ENCODE data around the gene BIN1. TPM values are rescaled to one million over a fixed set of nuclear protein-coding genes. Genes with fewer than 3 reads are reported as not detected.

Gene BIN1
- total RNA-seq, 2 donors from 2014 or later, result 24.4 to 43.5 TPM

DNA sequence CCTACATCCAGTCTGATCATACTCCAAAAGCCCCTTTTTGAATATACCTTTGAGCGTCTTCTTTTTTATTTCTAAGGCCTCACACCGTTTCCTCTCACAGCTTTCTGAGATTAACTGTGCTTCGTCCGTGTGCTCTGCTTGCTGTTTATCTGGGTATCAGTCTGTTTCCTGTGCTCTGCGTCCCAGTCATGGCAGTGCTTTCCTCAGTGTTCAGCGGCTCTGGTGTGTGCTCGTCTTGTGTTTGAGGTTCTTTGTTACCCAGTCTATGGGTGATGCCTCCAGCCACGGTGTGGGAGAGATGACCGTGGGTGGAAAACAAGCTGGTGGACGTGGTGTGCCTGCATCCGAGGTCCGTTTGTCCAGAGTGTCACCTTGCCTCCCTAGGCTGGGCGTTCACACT lies 33.6 kb upstream of the BIN1 start:
- no peaks in the 10 kb centered on the region for H3K27me3 ChIP-seq
- no peak for TF ChIP-seq POLR2A (IDR thresholded peaks at IDR 0.05)
- TF ChIP-seq, protein P1, sequence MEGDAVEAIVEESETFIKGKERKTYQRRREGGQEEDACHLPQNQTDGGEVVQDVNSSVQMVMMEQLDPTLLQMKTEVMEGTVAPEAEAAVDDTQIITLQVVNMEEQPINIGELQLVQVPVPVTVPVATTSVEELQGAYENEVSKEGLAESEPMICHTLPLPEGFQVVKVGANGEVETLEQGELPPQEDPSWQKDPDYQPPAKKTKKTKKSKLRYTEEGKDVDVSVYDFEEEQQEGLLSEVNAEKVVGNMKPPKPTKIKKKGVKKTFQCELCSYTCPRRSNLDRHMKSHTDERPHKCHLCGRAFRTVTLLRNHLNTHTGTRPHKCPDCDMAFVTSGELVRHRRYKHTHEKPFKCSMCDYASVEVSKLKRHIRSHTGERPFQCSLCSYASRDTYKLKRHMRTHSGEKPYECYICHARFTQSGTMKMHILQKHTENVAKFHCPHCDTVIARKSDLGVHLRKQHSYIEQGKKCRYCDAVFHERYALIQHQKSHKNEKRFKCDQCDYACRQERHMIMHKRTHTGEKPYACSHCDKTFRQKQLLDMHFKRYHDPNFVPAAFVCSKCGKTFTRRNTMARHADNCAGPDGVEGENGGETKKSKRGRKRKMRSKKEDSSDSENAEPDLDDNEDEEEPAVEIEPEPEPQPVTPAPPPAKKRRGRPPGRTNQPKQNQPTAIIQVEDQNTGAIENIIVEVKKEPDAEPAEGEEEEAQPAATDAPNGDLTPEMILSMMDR (IDR thresholded peaks at IDR 0.05), result no peak
- H3K4me1 ChIP-seq, result no peaks in the 10 kb centered on the region
- intact Hi-C loops (cut with DNase I), result no loop called here
- no peak overlapping the region for H3K4me3 ChIP-seq
- H3K9me3 ChIP-seq, result no peaks in the 10 kb centered on the region
- 54 to 56% methylated on average over 13 of the region's 13 CpGs for WGBS, 2 donors
- no peak for DNase-seq
- no peaks in the 10 kb centered on the region for H3K36me3 ChIP-seq (replicated peaks in 1 of 2; ENCODE audit: insufficient read depth in 1 of 2, low read depth in 2 of 2)
- no peak overlapping the region for H3K27ac ChIP-seq
- no peak for ATAC-seq

DNA sequence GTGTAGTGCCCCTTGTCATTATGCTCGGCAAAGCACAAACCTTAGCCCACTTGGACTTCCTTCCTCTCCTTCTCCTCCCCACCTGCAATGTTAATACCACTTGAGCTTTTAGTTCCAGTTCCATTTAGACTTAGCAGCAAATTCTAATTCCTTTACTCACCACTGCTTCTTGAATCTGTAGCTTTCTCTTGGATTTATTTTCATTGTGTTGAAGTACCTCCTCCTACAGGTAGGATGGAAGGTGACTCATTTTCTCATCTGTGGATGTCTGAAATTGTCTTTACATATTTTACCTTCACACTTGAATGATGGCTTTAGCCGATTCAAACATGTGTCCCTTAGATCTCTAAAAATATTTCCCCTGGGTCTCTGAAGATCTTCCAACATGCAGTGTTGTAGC lies 32.8 kb upstream of the BIN1 start:
- Histone ChIP-seq H3K9me3 (no peaks in the 10 kb centered on the region), H3K4me1 (no peaks in the 10 kb centered on the region), H3K27me3 (no peaks in the 10 kb centered on the region), H3K4me3 (no peak overlapping the region), H3K36me3 (replicated peaks in 1 of 2; ENCODE audit: insufficient read depth in 1 of 2, low read depth in 2 of 2) (no peaks in the 10 kb centered on the region), H3K27ac (no peak overlapping the region)
- intact Hi-C loops (cut with DNase I), result no loop called here
- ATAC-seq (no peak), DNase-seq (no peak)
- TF ChIP-seq, protein P1 (IDR thresholded peaks at IDR 0.05), result no peak
- no peak for TF ChIP-seq POLR2A (IDR thresholded peaks at IDR 0.05)
- 65 to 79% methylated on average over 2 of the region's 2 CpGs for WGBS, 2 donors

DNA sequence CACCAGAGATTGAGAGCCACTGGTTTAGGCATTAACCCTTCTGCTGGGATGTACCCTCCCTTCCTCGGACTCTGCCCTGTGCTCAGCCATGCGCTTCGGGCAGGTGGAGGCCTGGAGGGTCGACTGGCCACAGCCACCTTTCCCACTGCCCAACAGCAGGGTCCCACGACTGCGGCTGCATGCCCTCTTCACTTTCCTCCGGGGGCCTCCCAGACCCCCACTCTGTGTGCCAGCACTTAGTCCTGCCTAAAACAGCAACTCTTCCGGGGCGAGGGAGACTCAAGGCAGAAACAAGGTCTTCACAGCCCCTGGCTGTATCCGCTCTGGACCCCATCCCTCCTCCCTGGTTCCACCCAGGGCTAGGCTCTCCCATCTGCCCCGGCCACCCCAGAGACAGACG lies 31.3 kb upstream of the BIN1 start:
- Histone ChIP-seq H3K4me1 (no peaks in the 10 kb centered on the region), H3K4me3 (no peak overlapping the region), H3K27me3 (no peaks in the 10 kb centered on the region), H3K27ac (no peak overlapping the region), H3K36me3 (replicated peaks in 1 of 2; ENCODE audit: insufficient read depth in 1 of 2, low read depth in 2 of 2) (no peaks in the 10 kb centered on the region), H3K9me3 (no peaks in the 10 kb centered on the region)
- ATAC-seq, result no peak
- no peak for DNase-seq
- no peak for TF ChIP-seq POLR2A (IDR thresholded peaks at IDR 0.05)
- TF ChIP-seq, protein P1 (IDR thresholded peaks at IDR 0.05), result no peak
- 79 to 82% methylated on average over 3 to 12 of the region's 12 CpGs for WGBS, 2 donors
- intact Hi-C loops (cut with DNase I), result no loop called here

DNA sequence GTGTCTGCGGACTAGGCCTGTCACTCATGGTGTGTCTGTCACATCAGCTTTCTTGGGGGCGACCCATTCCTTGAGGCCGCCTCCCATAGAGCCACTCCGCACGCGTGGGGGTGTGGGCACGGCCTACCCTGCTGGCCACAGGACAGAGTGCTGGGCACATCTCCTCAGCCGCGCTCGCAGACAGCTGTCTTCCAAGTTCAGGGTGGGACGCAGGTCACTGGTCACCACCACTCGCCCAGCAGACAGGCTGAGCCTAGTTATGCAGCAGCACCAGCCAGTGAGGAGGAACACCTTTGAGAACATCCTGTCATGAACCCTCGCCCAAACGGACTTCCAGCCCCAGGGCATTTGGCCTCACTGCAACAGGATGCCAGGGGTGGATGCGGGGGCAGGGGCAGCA lies 30.8 kb upstream of the BIN1 start:
- intact Hi-C loops (cut with DNase I), result no loop called here
- H3K27ac ChIP-seq, result no peak overlapping the region
- no peaks in the 10 kb centered on the region for H3K4me1 ChIP-seq
- no peak overlapping the region for H3K4me3 ChIP-seq
- no peaks in the 10 kb centered on the region for H3K27me3 ChIP-seq
- DNase-seq (no peak), ATAC-seq (no peak)
- no peaks in the 10 kb centered on the region for H3K9me3 ChIP-seq
- WGBS, 2 donors, result 85 to 86% methylated on average over 4 to 15 of the region's 15 CpGs
- TF ChIP-seq, protein P1 (IDR thresholded peaks at IDR 0.05), result no peak
- TF ChIP-seq POLR2A (IDR thresholded peaks at IDR 0.05), result no peak
- no peaks in the 10 kb centered on the region for H3K36me3 ChIP-seq (replicated peaks in 1 of 2; ENCODE audit: insufficient read depth in 1 of 2, low read depth in 2 of 2)

DNA sequence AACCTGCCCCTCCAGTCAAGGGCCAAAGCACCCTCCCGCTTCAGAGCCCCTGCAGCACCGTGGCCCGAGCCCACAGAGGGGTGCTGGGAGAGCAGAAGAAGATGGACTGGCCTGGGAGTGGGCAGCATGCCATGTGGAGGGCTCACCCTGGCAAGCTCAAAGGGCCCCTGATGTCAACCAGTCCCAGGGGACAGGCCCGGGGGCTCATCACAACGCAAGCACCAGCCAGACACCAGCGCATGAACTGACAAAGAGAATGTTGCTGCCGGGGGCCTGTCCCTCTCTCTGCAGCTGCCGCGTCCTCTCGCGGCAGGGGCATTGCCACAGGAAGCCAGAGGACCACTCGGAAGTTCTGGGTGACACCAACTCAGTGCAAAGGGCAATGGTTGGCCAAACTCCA lies 30.3 kb upstream of the BIN1 start:
- 87 to 89% methylated on average over 10 to 12 of the region's 12 CpGs for WGBS, 2 donors
- no peak overlapping the region for H3K27ac ChIP-seq

More for the DNA sequence above, 30.3 kb upstream of the BIN1 start:
- DNase-seq, result no peak
- Histone ChIP-seq H3K36me3 (replicated peaks in 1 of 2; ENCODE audit: insufficient read depth in 1 of 2, low read depth in 2 of 2) (no peaks in the 10 kb centered on the region), H3K9me3 (no peaks in the 10 kb centered on the region), H3K4me3 (no peak overlapping the region), H3K27me3 (no peaks in the 10 kb centered on the region), H3K4me1 (no peaks in the 10 kb centered on the region)
- intact Hi-C loops (cut with DNase I), result no loop called here
- ATAC-seq, result no peak
- TF ChIP-seq, protein P1 (IDR thresholded peaks at IDR 0.05), result no peak
- no peak for TF ChIP-seq POLR2A (IDR thresholded peaks at IDR 0.05)
